OCI-LY1 (cell line): ENCODE data around the gene PTPN23.

ENCODE experiments used
- H2AFZ ChIP-seq: fragments of 200-600 bp; sonication (generic), shearing (Covaris generic); 2 replicates; pipeline ENCODE4 v1.6.0; 2014; ENCODE audit warnings: antibody characterized with exemption, mild to moderate bottlenecking, low read length
- H3F3A ChIP-seq: fragments of 200-600 bp; sonication (generic), shearing (Covaris generic); 2 replicates; pipeline ENCODE4 v1.6.0; 2014; ENCODE audit warnings: mild to moderate bottlenecking, antibody characterized with exemption, low read length, moderate library complexity; ENCODE audit not compliant: insufficient read depth
- H3K27ac ChIP-seq: fragments of 200-600 bp; sonication (generic); 2 replicates; pipeline ENCODE4 v1.5.1; 2014; ENCODE audit warnings: low read length, mixed run types, mild to moderate bottlenecking, low read depth; ENCODE audit not compliant: poor library complexity, severe bottlenecking
- H3K27me3 ChIP-seq: fragments of 200-600 bp; sonication (generic); 2 replicates; pipeline ENCODE4 v1.6.0; 2014; ENCODE audit warnings: antibody characterized with exemption, mild to moderate bottlenecking, low read length, moderate library complexity; ENCODE audit not compliant: insufficient read depth
- H3K36me3 ChIP-seq: fragments of 200-600 bp; sonication (generic); 2 replicates; pipeline ENCODE4 v1.6.1; 2014; ENCODE audit warnings: mild to moderate bottlenecking, antibody characterized with exemption, low read length, moderate library complexity, mixed read lengths; ENCODE audit not compliant: insufficient read depth
- H3K4me1 ChIP-seq: fragments of 200-600 bp; sonication (generic); 2 replicates; pipeline ENCODE4 v1.5.1; 2014; ENCODE audit warnings: mild to moderate bottlenecking, low read length, moderate library complexity; ENCODE audit not compliant: insufficient read depth, severe bottlenecking
- H3K4me2 ChIP-seq: fragments of 200-600 bp; sonication (generic), shearing (Covaris generic); 2 replicates; pipeline ENCODE4 v1.6.1; 2014; ENCODE audit warnings: low read length
- H3K4me3 ChIP-seq: fragments of 200-600 bp; sonication (generic); 2 replicates; pipeline ENCODE4 v1.5.1; 2014; ENCODE audit warnings: low read length, low read depth, mild to moderate bottlenecking, mixed read lengths; ENCODE audit not compliant: poor library complexity, severe bottlenecking
- H3K79me2 ChIP-seq: fragments of 200-600 bp; shearing (Covaris generic); 2 replicates; pipeline ENCODE4 v1.6.1; 2016; ENCODE audit warnings: mixed run types, low read length, mixed read lengths; ENCODE audit not compliant: insufficient read depth
- H3K9ac ChIP-seq: fragments of 200-600 bp; sonication (generic), shearing (Covaris generic); 2 replicates; pipeline ENCODE4 v1.6.1; 2014; ENCODE audit warnings: mild to moderate bottlenecking, low read length, mixed read lengths
- H3K9me2 ChIP-seq: fragments of 200-600 bp; sonication (generic), shearing (Covaris generic); 2 replicates; pipeline ENCODE4 v1.6.1; 2014; ENCODE audit warnings: low read depth, mild to moderate bottlenecking, low read length, mixed read lengths
- H3K9me3 ChIP-seq: fragments of 200-600 bp; shearing (Covaris generic); 2 replicates; pipeline ENCODE4 v1.6.1; 2014; ENCODE audit warnings: low read length, mixed read lengths
- H4K20me1 ChIP-seq: fragments of 200-600 bp; sonication (generic), shearing (Covaris generic); 2 replicates; pipeline ENCODE4 v1.6.0; 2016; ENCODE audit warnings: mild to moderate bottlenecking, low read length; ENCODE audit not compliant: insufficient read depth
- EZH2 ChIP-seq: fragments of 200-600 bp; sonication (generic), shearing (Covaris generic); IDR thresholded peaks from 2 replicates; pipeline ENCODE4 v1.8.0; 2017; ENCODE audit warnings: borderline replicate concordance, mixed run types, mild to moderate bottlenecking, antibody characterized with exemption, low read length, moderate library complexity, mixed read lengths
- TF ChIP-seq, protein P1 (sequence below): fragments of 200-600 bp; sonication (generic), shearing (Covaris generic); IDR thresholded peaks from 2 replicates; pipeline ENCODE4 v1.5.1; 2017; ENCODE audit warnings: mild to moderate bottlenecking, antibody characterized with exemption, low read length, moderate library complexity, mixed read lengths

PTPN23 gene

DNA sequence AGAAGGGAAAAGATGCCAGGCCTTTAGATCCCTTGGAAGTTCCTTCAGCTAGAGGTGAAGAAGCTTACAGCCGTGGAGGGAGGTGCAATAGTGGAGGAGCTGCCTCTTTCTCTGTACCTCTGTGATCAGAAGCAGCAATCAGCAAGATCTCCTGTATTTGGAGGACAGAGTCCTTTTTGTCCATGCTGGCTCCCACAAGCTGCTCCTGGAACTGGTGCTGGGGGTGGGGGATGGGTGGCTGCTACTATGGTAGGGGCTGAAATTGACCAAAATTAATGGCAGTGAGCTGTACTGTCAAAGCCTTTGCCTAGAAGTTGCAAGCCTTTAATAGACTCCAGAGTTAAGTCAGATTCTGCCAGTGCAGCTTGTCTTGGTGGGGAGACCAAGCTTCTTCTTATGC is 18.2 kb downstream of the PTPN23 start:
- Histone ChIP-seq H3K9me2 (no peaks in the 10 kb centered on the region), H3K4me3 (no peak overlapping the region), H3K27me3 (no peaks in the 10 kb centered on the region), H3F3A (no peaks in the 10 kb centered on the region), H3K79me2 (peaks cover 4% of the 10 kb centered on the region; the same call in 1 of the 2 replicates), H2AFZ (no peak overlapping the region), H3K9ac (no peak overlapping the region), H3K27ac (no peak overlapping the region), H3K4me2 (no peak overlapping the region), H3K4me1 (no peaks in the 10 kb centered on the region), H4K20me1 (no peaks in the 10 kb centered on the region), H3K36me3 (peaks cover 21% of the 10 kb centered on the region; the same call in 1 of the 2 replicates), H3K9me3 (no peaks in the 10 kb centered on the region)
- TF ChIP-seq EZH2 = no peak

DNA sequence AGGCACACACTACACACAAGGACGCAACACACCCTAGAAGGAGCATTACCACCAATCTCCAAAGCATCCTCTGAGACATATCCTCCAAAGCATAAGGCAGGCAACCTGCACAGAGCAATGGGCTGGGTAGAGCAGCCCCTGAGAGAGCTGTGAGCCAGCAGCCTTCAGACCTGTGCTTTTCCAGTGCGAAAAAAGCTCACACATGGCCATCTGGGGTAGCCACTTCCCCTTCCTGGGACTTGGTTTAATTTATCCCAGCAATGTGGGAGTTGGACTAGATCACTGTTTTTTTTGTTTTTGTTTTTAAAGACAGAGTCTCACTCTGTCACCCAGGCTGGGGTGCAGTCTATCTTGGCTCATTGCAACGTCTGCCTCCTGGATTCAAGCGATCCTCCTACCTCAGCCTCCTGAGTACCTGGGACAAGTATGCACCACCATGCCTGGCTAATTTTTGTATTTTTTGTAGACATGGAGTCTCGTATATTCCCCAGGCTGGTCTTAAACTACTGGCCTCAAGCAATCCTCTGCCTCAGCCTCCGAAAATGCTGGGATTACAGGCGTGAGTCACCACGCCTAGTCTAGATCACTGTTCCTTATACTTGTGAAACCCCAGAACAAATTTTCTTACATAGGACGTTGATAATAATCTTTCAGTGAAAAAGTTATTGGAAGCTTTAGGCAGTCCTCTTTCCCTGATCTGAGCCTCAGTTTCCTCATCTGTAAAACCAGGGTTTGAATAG is 18.9 kb downstream of the PTPN23 start:
- no peak overlapping the region for H3K4me3 ChIP-seq
- no peaks in the 10 kb centered on the region for H3K9me3 ChIP-seq
- H3K9me2 ChIP-seq = no peaks in the 10 kb centered on the region
- no peak overlapping the region for H3K27ac ChIP-seq
- H3F3A ChIP-seq = no peaks in the 10 kb centered on the region
- no peak overlapping the region for H3K9ac ChIP-seq
- H3K36me3 ChIP-seq = peaks cover 21% of the 10 kb centered on the region; the same call in 1 of the 2 replicates
- no peaks in the 10 kb centered on the region for H4K20me1 ChIP-seq
- H3K27me3 ChIP-seq = no peaks in the 10 kb centered on the region
- no peaks in the 10 kb centered on the region for H3K79me2 ChIP-seq
- no peak for TF ChIP-seq EZH2
- TF ChIP-seq, protein P1, sequence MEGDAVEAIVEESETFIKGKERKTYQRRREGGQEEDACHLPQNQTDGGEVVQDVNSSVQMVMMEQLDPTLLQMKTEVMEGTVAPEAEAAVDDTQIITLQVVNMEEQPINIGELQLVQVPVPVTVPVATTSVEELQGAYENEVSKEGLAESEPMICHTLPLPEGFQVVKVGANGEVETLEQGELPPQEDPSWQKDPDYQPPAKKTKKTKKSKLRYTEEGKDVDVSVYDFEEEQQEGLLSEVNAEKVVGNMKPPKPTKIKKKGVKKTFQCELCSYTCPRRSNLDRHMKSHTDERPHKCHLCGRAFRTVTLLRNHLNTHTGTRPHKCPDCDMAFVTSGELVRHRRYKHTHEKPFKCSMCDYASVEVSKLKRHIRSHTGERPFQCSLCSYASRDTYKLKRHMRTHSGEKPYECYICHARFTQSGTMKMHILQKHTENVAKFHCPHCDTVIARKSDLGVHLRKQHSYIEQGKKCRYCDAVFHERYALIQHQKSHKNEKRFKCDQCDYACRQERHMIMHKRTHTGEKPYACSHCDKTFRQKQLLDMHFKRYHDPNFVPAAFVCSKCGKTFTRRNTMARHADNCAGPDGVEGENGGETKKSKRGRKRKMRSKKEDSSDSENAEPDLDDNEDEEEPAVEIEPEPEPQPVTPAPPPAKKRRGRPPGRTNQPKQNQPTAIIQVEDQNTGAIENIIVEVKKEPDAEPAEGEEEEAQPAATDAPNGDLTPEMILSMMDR = no peak
- no peaks in the 10 kb centered on the region for H3K4me1 ChIP-seq
- H2AFZ ChIP-seq = no peak overlapping the region
- H3K4me2 ChIP-seq = no peak overlapping the region

DNA sequence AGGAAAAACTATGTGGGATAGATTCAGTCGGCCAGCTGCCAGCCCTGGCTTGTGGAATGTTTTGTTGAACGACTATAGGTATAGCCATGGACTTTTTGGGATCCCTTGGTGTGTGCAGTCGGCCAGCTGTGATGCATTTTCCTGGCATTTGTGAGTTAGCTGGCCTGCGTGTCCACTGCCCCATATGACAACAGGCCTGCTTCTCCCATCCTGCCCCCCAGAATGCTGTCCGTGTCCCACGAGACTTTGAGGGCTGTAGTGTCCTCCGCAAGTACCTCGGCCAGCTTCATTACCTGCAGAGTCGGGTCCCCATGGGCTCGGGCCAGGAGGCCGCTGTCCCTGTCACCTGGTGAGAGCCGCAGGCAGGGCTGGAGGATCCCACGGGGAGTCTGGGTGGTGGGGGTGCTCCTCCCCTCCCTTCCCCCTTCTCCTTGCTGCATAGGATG is 23.6 kb downstream of the PTPN23 start:
- Histone ChIP-seq H2AFZ (no peak overlapping the region), H3K79me2 (no peaks in the 10 kb centered on the region), H3F3A (no peaks in the 10 kb centered on the region), H3K4me2 (no peak overlapping the region), H3K4me1 (no peaks in the 10 kb centered on the region), H4K20me1 (no peaks in the 10 kb centered on the region), H3K27me3 (no peaks in the 10 kb centered on the region), H3K9me3 (no peaks in the 10 kb centered on the region), H3K9ac (no peak overlapping the region), H3K36me3 (peaks cover 38% of the 10 kb centered on the region), H3K4me3 (no peak overlapping the region), H3K9me2 (no peaks in the 10 kb centered on the region), H3K27ac (no peak overlapping the region)
- TF ChIP-seq EZH2 = no peak
- TF ChIP-seq, protein P1 = no peak
